T-helper 1 cell treated with Interleukin-12 subunit alpha and Interleukin-12 subunit beta and Interleukin-4 antibody, amounts not matched to agents 30 μg/mL and 1 μg/mL, for 36 hours (primary cell): ENCODE results near the gene TTLL5.
A peak's percentile ranks its signal among the peaks of the same experiment; 100 is the strongest.
"Not testable (repeated sequence)": the region's sequence is repeated elsewhere in the genome, so short reads cannot be mapped to it uniquely, and the experiment has no call there.

ENCODE experiments used
- H3K27ac Mint-ChIP-seq: one replicate; pipeline ENCODE4 v1.8.0; 2021; ENCODE audit warnings: mild to moderate bottlenecking, mixed read lengths
- H3K27me3 Mint-ChIP-seq: one replicate; pipeline ENCODE4 v1.8.0; 2021; ENCODE audit warnings: low read depth, mixed read lengths
- H3K36me3 Mint-ChIP-seq: one replicate; pipeline ENCODE4 v1.8.0; 2021; ENCODE audit warnings: low read depth, mixed read lengths
- H3K4me1 Mint-ChIP-seq: one replicate; pipeline ENCODE4 v1.8.0; 2021; ENCODE audit warnings: low read depth, mixed read lengths
- H3K4me3 Mint-ChIP-seq: one replicate; pipeline ENCODE4 v1.8.0; 2021; ENCODE audit warnings: mild to moderate bottlenecking, moderate library complexity, mixed read lengths
- H3K9me3 Mint-ChIP-seq: one replicate; pipeline ENCODE4 v1.8.0; 2021; ENCODE audit warnings: mixed read lengths

TTLL5 gene

GRCh38 chr14:75661499-75661814 is 411 bp downstream of the TTLL5 start:
- H3K27me3 Mint-ChIP-seq: no peaks in the 10 kb centered on the region
- peaks cover 26% of the 10 kb centered on the region for H3K4me1 Mint-ChIP-seq
- peaks cover 15% of the 10 kb centered on the region for H3K36me3 Mint-ChIP-seq
- H3K4me3 Mint-ChIP-seq: peak overlapping the region; percentile 100
- peak overlapping the region; percentile 95 for H3K27ac Mint-ChIP-seq
- no peaks in the 10 kb centered on the region for H3K9me3 Mint-ChIP-seq

GRCh38 chr14:75662966-75663365 is 1.9 kb downstream of the TTLL5 start:
- Mint-ChIP-seq H3K4me3 (peak overlapping the region; percentile 1), H3K9me3 (no peaks in the 10 kb centered on the region), H3K36me3 (peaks cover 14% of the 10 kb centered on the region), H3K27ac (no peak overlapping the region), H3K27me3 (no peaks in the 10 kb centered on the region), H3K4me1 (peaks cover 24% of the 10 kb centered on the region)

GRCh38 chr14:75667099-75667765 is 6.2 kb downstream of the TTLL5 start:
- Mint-ChIP-seq H3K27me3 (no peaks in the 10 kb centered on the region), H3K4me3 (no peak overlapping the region), H3K36me3 (peaks cover 39% of the 10 kb centered on the region), H3K9me3 (no peaks in the 10 kb centered on the region), H3K4me1 (peaks cover 5% of the 10 kb centered on the region), H3K27ac (no peak overlapping the region)

- Mint-ChIP-seq H3K4me1 (peaks cover 13% of the 10 kb centered on the region), H3K4me3 (no peak overlapping the region), H3K27ac (no peak overlapping the region), H3K36me3 (peaks cover 47% of the 10 kb centered on the region), H3K27me3 (no peaks in the 10 kb centered on the region), H3K9me3 (peaks cover 3% of the 10 kb centered on the region)
Observed at GRCh38 chr14:75672605-75673192, 11.7 kb downstream of the TTLL5 start.

GRCh38 chr14:75673345-75674035 is 12.4 kb downstream of the TTLL5 start:
- Mint-ChIP-seq H3K36me3 (peaks cover 47% of the 10 kb centered on the region), H3K4me3 (no peak overlapping the region), H3K4me1 (peaks cover 11% of the 10 kb centered on the region), H3K27me3 (no peaks in the 10 kb centered on the region), H3K9me3 (peaks cover 3% of the 10 kb centered on the region), H3K27ac (no peak overlapping the region)

- Mint-ChIP-seq H3K4me1 (peaks cover 11% of the 10 kb centered on the region), H3K27ac (no peak overlapping the region), H3K27me3 (no peaks in the 10 kb centered on the region), H3K4me3 (no peak overlapping the region), H3K9me3 (peaks cover 3% of the 10 kb centered on the region), H3K36me3 (peaks cover 32% of the 10 kb centered on the region)
Observed at GRCh38 chr14:75675265-75675960, 14.4 kb downstream of the TTLL5 start.

GRCh38 chr14:75685910-75686309 is 24.9 kb downstream of the TTLL5 start:
- Mint-ChIP-seq H3K27ac (no peak overlapping the region), H3K27me3 (no peaks in the 10 kb centered on the region), H3K4me1 (no peaks in the 10 kb centered on the region), H3K36me3 (peaks cover 18% of the 10 kb centered on the region), H3K9me3 (no peaks in the 10 kb centered on the region), H3K4me3 (no peak overlapping the region)

- H3K4me1 Mint-ChIP-seq: no peaks in the 10 kb centered on the region
- H3K4me3 Mint-ChIP-seq: no peak overlapping the region
- no peak overlapping the region for H3K27ac Mint-ChIP-seq
- peaks cover 31% of the 10 kb centered on the region for H3K36me3 Mint-ChIP-seq
- H3K9me3 Mint-ChIP-seq: no peaks in the 10 kb centered on the region
- no peaks in the 10 kb centered on the region for H3K27me3 Mint-ChIP-seq
Observed at GRCh38 chr14:75689012-75689411, 28.0 kb downstream of the TTLL5 start.

- peaks cover 33% of the 10 kb centered on the region for H3K36me3 Mint-ChIP-seq
- H3K4me3 Mint-ChIP-seq: no peak overlapping the region
- no peaks in the 10 kb centered on the region for H3K27me3 Mint-ChIP-seq
- H3K27ac Mint-ChIP-seq: no peak overlapping the region
- no peaks in the 10 kb centered on the region for H3K4me1 Mint-ChIP-seq
- no peaks in the 10 kb centered on the region for H3K9me3 Mint-ChIP-seq
Observed at GRCh38 chr14:75690010-75690409, 29.0 kb downstream of the TTLL5 start.

GRCh38 chr14:75695025-75695424 is 34.0 kb downstream of the TTLL5 start:
- H3K4me1 Mint-ChIP-seq, H3K9me3 Mint-ChIP-seq, H3K27ac Mint-ChIP-seq, H3K4me3 Mint-ChIP-seq, H3K27me3 Mint-ChIP-seq: not testable (repeated sequence)
- peaks cover 35% of the 10 kb centered on the region for H3K36me3 Mint-ChIP-seq

GRCh38 chr14:75697386-75697785 is 36.3 kb downstream of the TTLL5 start:
- H3K36me3 Mint-ChIP-seq: peaks cover 29% of the 10 kb centered on the region
- no peaks in the 10 kb centered on the region for H3K27me3 Mint-ChIP-seq
- no peaks in the 10 kb centered on the region for H3K9me3 Mint-ChIP-seq
- no peak overlapping the region for H3K4me3 Mint-ChIP-seq
- no peak overlapping the region for H3K27ac Mint-ChIP-seq
- H3K4me1 Mint-ChIP-seq: no peaks in the 10 kb centered on the region

- Mint-ChIP-seq H3K4me1 (no peaks in the 10 kb centered on the region), H3K4me3 (no peak overlapping the region), H3K27me3 (no peaks in the 10 kb centered on the region), H3K9me3 (no peaks in the 10 kb centered on the region), H3K36me3 (peaks cover 24% of the 10 kb centered on the region), H3K27ac (no peak overlapping the region)
Observed at GRCh38 chr14:75697918-75698317, 36.9 kb downstream of the TTLL5 start.

- Mint-ChIP-seq H3K27ac (no peak overlapping the region), H3K27me3 (no peaks in the 10 kb centered on the region), H3K4me3 (no peak overlapping the region), H3K4me1 (no peaks in the 10 kb centered on the region), H3K9me3 (no peaks in the 10 kb centered on the region), H3K36me3 (peaks cover 15% of the 10 kb centered on the region)
Observed at GRCh38 chr14:75699331-75699730, 38.3 kb downstream of the TTLL5 start.

- no peaks in the 10 kb centered on the region for H3K27me3 Mint-ChIP-seq
- no peaks in the 10 kb centered on the region for H3K9me3 Mint-ChIP-seq
- H3K36me3 Mint-ChIP-seq: peaks cover 9% of the 10 kb centered on the region
- no peak overlapping the region for H3K27ac Mint-ChIP-seq
- no peaks in the 10 kb centered on the region for H3K4me1 Mint-ChIP-seq
- no peak overlapping the region for H3K4me3 Mint-ChIP-seq
Observed at GRCh38 chr14:75700295-75700694, 39.2 kb downstream of the TTLL5 start.

- H3K4me3 Mint-ChIP-seq: no peak overlapping the region
- H3K9me3 Mint-ChIP-seq: no peaks in the 10 kb centered on the region
- no peaks in the 10 kb centered on the region for H3K4me1 Mint-ChIP-seq
- H3K27me3 Mint-ChIP-seq: no peaks in the 10 kb centered on the region
- peaks cover 10% of the 10 kb centered on the region for H3K36me3 Mint-ChIP-seq
- no peak overlapping the region for H3K27ac Mint-ChIP-seq
Observed at GRCh38 chr14:75702122-75702521, 41.1 kb downstream of the TTLL5 start.
